Vagina (tissue), 2 donors: ENCODE measurements around the gene KCNC2. TPM values are rescaled to one million over a fixed set of nuclear protein-coding genes. Genes with fewer than 3 reads are reported as not detected.

Experiments
- DNase-seq, 2 donors: peaks; one replicate each; pipeline ENCODE4 v3.0.0-alpha.2; 2017; ENCODE audit errors: extremely low spot score in 2 of 2
- H3K27ac ChIP-seq: fragments of 200-600 bp; sonication (generic); one replicate; pipeline ENCODE4 v1.5.1; 2019
- H3K27me3 ChIP-seq: fragments of 200-600 bp; sonication (generic); one replicate; pipeline ENCODE4 v1.5.1; 2019
- H3K36me3 ChIP-seq, 2 donors: fragments of 200-600 bp; sonication (generic); one replicate each; pipeline ENCODE4 v1.5.1; 2017 to 2019
- H3K4me1 ChIP-seq: fragments of 200-600 bp; sonication (generic); one replicate; pipeline ENCODE4 v1.5.1; 2019
- H3K4me3 ChIP-seq, 2 donors: fragments of 200-600 bp; sonication (generic); 1 replicate in 1 of 2; 2 replicates in 1 of 2; pipeline ENCODE4 v1.5.1; 2016 to 2019
- H3K9me3 ChIP-seq: fragments of 200-600 bp; sonication (generic); one replicate; pipeline ENCODE4 v1.5.1; 2019
- CTCF ChIP-seq, 3 experiments: fragments of 450-650 bp in 2 of 3; fragments of 200-600 bp in 1 of 3; sonication (generic) in 1 of 3; IDR thresholded peaks; one replicate each; pipeline ENCODE4 v1.5.1; 2017 to 2019; ENCODE audit warnings: antibody characterized with exemption in 3 of 3, mild to moderate bottlenecking in 2 of 3, moderate library complexity in 2 of 3
- POLR2A ChIP-seq, 2 donors: fragments of 450-650 bp; IDR thresholded peaks; one replicate each; pipeline ENCODE4 v1.6.1; 2017; ENCODE audit warnings: antibody characterized with exemption in 2 of 2, mild to moderate bottlenecking in 2 of 2, moderate library complexity in 2 of 2
- POLR2AphosphoS5 ChIP-seq, 2 donors: sonication (generic); formaldehyde crosslinking; IDR thresholded peaks; one replicate each; pipeline ENCODE4 v1.9.0; 2017; ENCODE audit warnings: antibody characterized with exemption in 2 of 2, mild to moderate bottlenecking in 2 of 2, low read depth in 1 of 2; ENCODE audit not compliant: insufficient read depth in 1 of 2
- intact Hi-C: fragments of 100-400 bp; cut with DNase I; formaldehyde crosslinking; loops from one replicate; pipeline ENCODE4 v1.15.1; 2023
- total RNA-seq: library from RNA; depleted of rRNA; stranded (reverse); fragments of >200 nt; gene quantifications from one replicate; pipeline ENCODE4 v1.2.3, GENCODE V29; 2016

Gene KCNC2
- total RNA-seq, 1 donor from 2014 or later, result 0.25 TPM

GRCh38 chr12:75177997-75178396 lies 31.6 kb downstream of the KCNC2 start:
- Histone ChIP-seq H3K27ac (no peak overlapping the region), H3K9me3 (no peaks in the 10 kb centered on the region), H3K36me3 (no peaks in the 10 kb centered on the region), H3K27me3 (no peaks in the 10 kb centered on the region), H3K4me1 (no peaks in the 10 kb centered on the region), H3K4me3 (no peak overlapping the region)
- TF ChIP-seq POLR2AphosphoS5 (IDR thresholded peaks at IDR 0.05; ENCODE audit: insufficient read depth in 1 of 2, low read depth in 1 of 2) (peak in 1 of 2 donors; percentile 80), POLR2A (IDR thresholded peaks at IDR 0.05) (no peak)
- intact Hi-C loops, result no loop called here
- DNase-seq, result no peak

- Histone ChIP-seq H3K9me3 (no peaks in the 10 kb centered on the region), H3K4me1 (no peaks in the 10 kb centered on the region), H3K4me3 (no peak overlapping the region), H3K27ac (no peak overlapping the region), H3K27me3 (no peaks in the 10 kb centered on the region), H3K36me3 (no peaks in the 10 kb centered on the region)
- intact Hi-C loops, result no loop called here
- TF ChIP-seq POLR2A (IDR thresholded peaks at IDR 0.05) (no peak), POLR2AphosphoS5 (IDR thresholded peaks at IDR 0.05; ENCODE audit: insufficient read depth in 1 of 2, low read depth in 1 of 2) (no peak), CTCF (IDR thresholded peaks at IDR 0.05) (no peak)
- DNase-seq, result no peak
These were observed 37.0 kb downstream of the KCNC2 start for GRCh38 chr12:75172611-75173010.

DNA sequence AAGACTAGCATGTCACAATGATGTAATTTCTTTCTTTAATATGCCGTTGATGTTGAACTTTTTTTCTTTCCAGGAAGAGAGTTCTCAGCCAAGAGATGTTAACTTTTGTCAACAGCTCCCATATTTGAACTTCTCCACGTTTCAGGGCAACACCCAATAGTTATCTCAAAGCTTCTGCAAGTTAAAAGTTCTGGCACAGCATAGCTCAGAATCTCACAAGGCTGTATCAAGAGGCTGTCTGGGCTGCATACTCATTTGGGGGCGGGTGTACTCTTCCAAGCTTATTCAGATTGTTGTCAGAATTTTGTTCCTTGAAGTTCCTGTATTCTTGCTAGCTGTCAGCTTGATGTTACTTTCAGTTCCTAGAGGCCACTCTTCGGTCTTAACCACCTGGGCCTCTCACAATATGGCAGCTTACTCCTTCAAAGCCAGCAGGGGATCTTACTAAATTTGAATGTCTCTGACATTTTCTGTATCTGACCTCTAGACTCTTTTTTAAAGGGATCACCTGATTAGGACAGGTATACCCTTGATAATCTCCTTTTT lies 38.9 kb downstream of the KCNC2 start:
- no peaks in the 10 kb centered on the region for H3K4me1 ChIP-seq
- no peak for TF ChIP-seq POLR2AphosphoS5 (IDR thresholded peaks at IDR 0.05; ENCODE audit: insufficient read depth in 1 of 2, low read depth in 1 of 2)
- no peak for TF ChIP-seq CTCF (IDR thresholded peaks at IDR 0.05)
- TF ChIP-seq POLR2A (IDR thresholded peaks at IDR 0.05), result no peak
- intact Hi-C loops, result no loop called here
- H3K4me3 ChIP-seq, result no peak overlapping the region
- H3K36me3 ChIP-seq, result no peaks in the 10 kb centered on the region
- H3K9me3 ChIP-seq, result no peaks in the 10 kb centered on the region
- H3K27ac ChIP-seq, result no peak overlapping the region
- H3K27me3 ChIP-seq, result no peaks in the 10 kb centered on the region
- DNase-seq, result no peak

DNA sequence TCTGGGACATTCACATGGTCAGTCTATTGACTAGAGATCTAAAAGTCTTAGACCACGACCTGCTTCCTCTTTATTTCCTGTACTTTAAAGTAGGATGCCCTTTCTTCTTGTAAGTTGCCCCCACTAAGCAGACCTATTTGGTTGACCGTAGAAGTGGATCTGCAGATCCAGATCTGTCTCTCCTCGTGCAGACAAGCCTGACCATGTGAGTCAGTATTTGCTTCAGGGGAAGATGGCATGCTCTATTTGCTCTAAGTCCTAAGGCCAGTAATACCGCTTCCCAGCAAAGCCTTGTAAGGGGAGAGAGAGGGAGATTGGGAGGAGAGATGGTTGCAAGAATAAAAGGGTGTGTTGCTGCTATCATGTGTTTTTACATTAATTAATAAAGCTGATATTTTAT lies 46.8 kb downstream of the KCNC2 start:
- no peaks in the 10 kb centered on the region for H3K9me3 ChIP-seq
- no peak overlapping the region for H3K27ac ChIP-seq
- H3K27me3 ChIP-seq, result no peaks in the 10 kb centered on the region
- no peak for TF ChIP-seq POLR2AphosphoS5 (IDR thresholded peaks at IDR 0.05; ENCODE audit: insufficient read depth in 1 of 2, low read depth in 1 of 2)
- no peak for TF ChIP-seq POLR2A (IDR thresholded peaks at IDR 0.05)
- no peak for TF ChIP-seq CTCF (IDR thresholded peaks at IDR 0.05)
- H3K36me3 ChIP-seq, result no peaks in the 10 kb centered on the region
- intact Hi-C loops, result no loop called here
- no peak overlapping the region for H3K4me3 ChIP-seq
- no peaks in the 10 kb centered on the region for H3K4me1 ChIP-seq
- DNase-seq, result no peak

DNA sequence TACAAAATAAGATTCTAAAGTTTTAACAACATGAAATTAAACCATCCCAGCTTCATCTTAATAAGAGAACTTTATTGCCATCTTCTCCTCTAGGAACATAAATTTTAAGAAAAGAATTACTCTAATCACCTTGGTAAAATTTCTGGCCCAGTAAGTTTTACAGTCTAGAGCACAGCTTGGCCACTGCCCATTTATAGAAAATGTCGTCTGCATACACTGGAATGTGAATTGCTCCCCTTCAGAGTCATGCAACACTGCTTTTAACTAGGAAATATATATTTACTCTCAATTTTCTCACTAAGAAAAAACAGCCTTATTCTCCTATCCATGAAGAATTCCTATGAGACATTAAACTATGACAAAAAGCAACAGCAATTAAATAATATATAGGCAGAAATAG lies 48.2 kb downstream of the KCNC2 start:
- H3K4me1 ChIP-seq, result no peaks in the 10 kb centered on the region
- intact Hi-C loops, result no loop called here
- TF ChIP-seq CTCF (IDR thresholded peaks at IDR 0.05) (no peak), POLR2AphosphoS5 (IDR thresholded peaks at IDR 0.05; ENCODE audit: insufficient read depth in 1 of 2, low read depth in 1 of 2) (no peak), POLR2A (IDR thresholded peaks at IDR 0.05) (no peak)
- H3K9me3 ChIP-seq, result no peaks in the 10 kb centered on the region
- no peak overlapping the region for H3K4me3 ChIP-seq
- no peak for DNase-seq
- H3K36me3 ChIP-seq, result no peaks in the 10 kb centered on the region
- no peaks in the 10 kb centered on the region for H3K27me3 ChIP-seq
- no peak overlapping the region for H3K27ac ChIP-seq
